Left ventricle myocardium inferior (tissue), 1 donor: ENCODE measurements around the gene MFAP4. TPM values are rescaled to one million over a fixed set of nuclear protein-coding genes. Genes with fewer than 3 reads are reported as not detected.

Source experiments
- DNase-seq: peaks from one replicate; pipeline ENCODE4 v3.0.0-alpha.2; 2020
- H3K27ac ChIP-seq: fragments of 200-600 bp; replicated peaks from 2 replicates; pipeline ENCODE4 v1.8.0; 2021
- H3K27me3 ChIP-seq: fragments of 200-600 bp; 2 replicates; pipeline ENCODE4 v1.8.0; 2021; ENCODE audit warnings: low read depth
- H3K36me3 ChIP-seq: fragments of 200-600 bp; 2 replicates; pipeline ENCODE4 v1.8.0; 2021
- H3K4me1 ChIP-seq: fragments of 200-600 bp; 2 replicates; pipeline ENCODE4 v1.8.0; 2021
- H3K4me3 ChIP-seq: fragments of 200-600 bp; 2 replicates; pipeline ENCODE4 v1.8.0; 2021; ENCODE audit warnings: mild to moderate bottlenecking, moderate library complexity
- H3K9me3 ChIP-seq: fragments of 200-600 bp; replicated peaks from 2 replicates; pipeline ENCODE4 v1.8.0; 2021
- CTCF ChIP-seq: fragments of 200-600 bp; IDR thresholded peaks from 2 replicates; pipeline ENCODE4 v1.8.0; 2021; ENCODE audit warnings: antibody characterized with exemption, mild to moderate bottlenecking, borderline replicate concordance
- intact Hi-C: fragments of 100-400 bp; cut with micrococcal nuclease; formaldehyde crosslinking; loops from one replicate; pipeline ENCODE4 v1.11.0; 2022
- total RNA-seq: library from RNA; stranded (reverse); fragmentation: NEBNext Ultra II Directional; extraction: Animal tissue kit (Norgen Biotek cat#: 25700); gene quantifications from one replicate; pipeline ENCODE4 v1.2.1, GENCODE V29; 2021
- donor health status: DM: no; HTN: yes; CAD: no; lungs with severe emphysema.

Gene MFAP4
- total RNA-seq, 1 donor from 2014 or later, result 65.6 TPM

GRCh38 chr17:19379361-19380065 lies 7.5 kb downstream of the MFAP4 start:
- TF ChIP-seq CTCF, result no peak
- H3K4me3 ChIP-seq, result peak overlapping the region; percentile 92
- no peaks in the 10 kb centered on the region for H3K9me3 ChIP-seq
- no peaks in the 10 kb centered on the region for H3K27me3 ChIP-seq
- peaks cover 43% of the 10 kb centered on the region for H3K36me3 ChIP-seq
- intact Hi-C loops, result no loop called here
- peaks cover 44% of the 10 kb centered on the region for H3K4me1 ChIP-seq
- no peak for DNase-seq
- H3K27ac ChIP-seq, result peak overlapping the region; percentile 97

- no peak for TF ChIP-seq CTCF
Measured at GRCh38 chr17:19378416-19379360, 8.3 kb downstream of the MFAP4 start, which contains the start of gene MAPK7. Gene MAPK7, plus strand, starts transcription at chr17:19378498. Its CDS starts 403 bp downstream, at chr17:19378901.

GRCh38 chr17:19377602-19378415 lies 9.2 kb downstream of the MFAP4 start:
- peak overlapping the region; percentile 92 for H3K4me3 ChIP-seq
- peak; percentile 98 for DNase-seq
- intact Hi-C loops, result no loop called here
- no peaks in the 10 kb centered on the region for H3K27me3 ChIP-seq
- H3K4me1 ChIP-seq, result peaks cover 28% of the 10 kb centered on the region
- peaks cover 28% of the 10 kb centered on the region for H3K36me3 ChIP-seq
- H3K9me3 ChIP-seq, result no peaks in the 10 kb centered on the region
- H3K27ac ChIP-seq, result peak overlapping the region; percentile 97
- no peak for TF ChIP-seq CTCF

More at GRCh38 chr17:19378416-19379360, 8.3 kb downstream of the MFAP4 start, which contains the start of gene MAPK7:
- Histone ChIP-seq H3K4me3 (peak within 1 kb of the TSS; percentile 92), H3K27ac (peak within 1 kb of the TSS; percentile 97), H3K9me3 (no peaks in the 10 kb centered on the region), H3K36me3 (peaks cover 37% of the 10 kb centered on the region), H3K4me1 (peaks cover 36% of the 10 kb centered on the region), H3K27me3 (no peaks in the 10 kb centered on the region)
- intact Hi-C loops, result no loop called here
- DNase-seq, result no peak

- no peak for TF ChIP-seq CTCF
- Histone ChIP-seq H3K4me3 (peak overlapping the region; percentile 92), H3K4me1 (peaks cover 29% of the 10 kb centered on the region), H3K27me3 (no peaks in the 10 kb centered on the region), H3K27ac (peak overlapping the region; percentile 97), H3K9me3 (no peaks in the 10 kb centered on the region), H3K36me3 (peaks cover 18% of the 10 kb centered on the region)
- intact Hi-C loops, result no loop called here
- no peak for DNase-seq
Measured at GRCh38 chr17:19376811-19377210, 10.2 kb downstream of the MFAP4 start.

GRCh38 chr17:19375732-19376131 lies 11.3 kb downstream of the MFAP4 start:
- intact Hi-C loops, result no loop called here
- no peak for DNase-seq
- TF ChIP-seq CTCF, result no peak
- Histone ChIP-seq H3K4me3 (no peak overlapping the region), H3K4me1 (peaks cover 40% of the 10 kb centered on the region), H3K36me3 (peaks cover 7% of the 10 kb centered on the region), H3K9me3 (no peaks in the 10 kb centered on the region), H3K27ac (no peak overlapping the region), H3K27me3 (no peaks in the 10 kb centered on the region)
